ENCODE measurements around the gene LRP1B. TPM values are rescaled to one million over a fixed set of nuclear protein-coding genes. Genes with fewer than 3 reads are reported as not detected.

The LRP1B gene
- total RNA-seq, 6 experiments from 2014 or later: 0.06 to 1.7 (median 0.15) TPM; not detected in 1

DNA sequence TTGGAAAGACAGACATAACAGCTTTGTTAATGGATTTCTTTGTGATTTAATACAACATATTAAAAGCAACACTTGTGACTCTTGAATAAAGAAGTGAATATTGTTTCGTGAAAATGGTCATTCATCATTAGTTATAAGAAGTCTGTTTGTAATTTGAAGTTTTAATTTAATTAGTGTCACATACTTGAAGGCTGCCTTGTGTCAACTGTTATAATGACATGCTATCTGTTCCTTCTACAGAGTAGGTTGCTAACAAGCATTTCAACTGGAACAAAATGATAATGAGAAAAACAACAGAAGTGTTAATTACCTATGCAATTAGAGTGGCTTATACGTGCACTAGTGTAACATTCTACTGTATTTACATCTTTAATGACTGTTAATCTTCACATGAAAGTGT, 624.7 kb downstream of the LRP1B start:
- no peak for TF ChIP-seq POLR2A (IDR thresholded peaks at IDR 0.05)
- TF ChIP-seq, protein P1, sequence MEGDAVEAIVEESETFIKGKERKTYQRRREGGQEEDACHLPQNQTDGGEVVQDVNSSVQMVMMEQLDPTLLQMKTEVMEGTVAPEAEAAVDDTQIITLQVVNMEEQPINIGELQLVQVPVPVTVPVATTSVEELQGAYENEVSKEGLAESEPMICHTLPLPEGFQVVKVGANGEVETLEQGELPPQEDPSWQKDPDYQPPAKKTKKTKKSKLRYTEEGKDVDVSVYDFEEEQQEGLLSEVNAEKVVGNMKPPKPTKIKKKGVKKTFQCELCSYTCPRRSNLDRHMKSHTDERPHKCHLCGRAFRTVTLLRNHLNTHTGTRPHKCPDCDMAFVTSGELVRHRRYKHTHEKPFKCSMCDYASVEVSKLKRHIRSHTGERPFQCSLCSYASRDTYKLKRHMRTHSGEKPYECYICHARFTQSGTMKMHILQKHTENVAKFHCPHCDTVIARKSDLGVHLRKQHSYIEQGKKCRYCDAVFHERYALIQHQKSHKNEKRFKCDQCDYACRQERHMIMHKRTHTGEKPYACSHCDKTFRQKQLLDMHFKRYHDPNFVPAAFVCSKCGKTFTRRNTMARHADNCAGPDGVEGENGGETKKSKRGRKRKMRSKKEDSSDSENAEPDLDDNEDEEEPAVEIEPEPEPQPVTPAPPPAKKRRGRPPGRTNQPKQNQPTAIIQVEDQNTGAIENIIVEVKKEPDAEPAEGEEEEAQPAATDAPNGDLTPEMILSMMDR (IDR thresholded peaks at IDR 0.05): no peak
- H3K9me3 ChIP-seq: no peaks in the 10 kb centered on the region
- no peaks in the 10 kb centered on the region for H3K36me3 ChIP-seq
- H3K27me3 ChIP-seq: no peaks in the 10 kb centered on the region
- intact Hi-C loops (cut with DNase I): no loop called here
- no peak for DNase-seq
- H3K4me1 ChIP-seq: no peaks in the 10 kb centered on the region
- WGBS (ENCODE audit: insufficient coverage, low coverage, low lambda C conversion rate, missing lambda C conversion rate): 14% methylated on average over 2 of the region's 2 CpGs
- ATAC-seq: no peak
- no peak overlapping the region for H3K27ac ChIP-seq
- H3K4me3 ChIP-seq: no peak overlapping the region

DNA sequence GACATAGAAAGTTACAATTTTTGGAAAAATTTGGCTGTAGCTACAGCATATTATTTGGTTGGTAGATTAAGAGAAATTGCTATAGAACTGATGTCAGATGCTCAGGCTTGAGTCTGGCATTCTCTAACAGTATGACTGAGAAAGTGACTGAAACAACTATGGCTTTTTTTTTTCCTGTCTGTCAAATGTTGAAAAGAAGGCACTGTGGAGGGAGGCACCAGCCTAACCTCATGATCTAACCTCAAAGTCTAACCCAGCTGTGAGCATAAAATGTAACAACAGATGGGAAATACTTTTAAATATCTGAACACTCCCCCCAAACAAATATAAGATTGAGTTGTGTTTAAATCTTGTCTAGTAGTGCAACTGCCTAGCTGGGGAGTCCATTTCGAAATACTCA, 629.1 kb downstream of the LRP1B start:
- Histone ChIP-seq H3K36me3 (no peaks in the 10 kb centered on the region), H3K9me3 (no peaks in the 10 kb centered on the region), H3K27me3 (no peaks in the 10 kb centered on the region), H3K4me1 (no peaks in the 10 kb centered on the region), H3K27ac (no peak overlapping the region), H3K4me3 (no peak overlapping the region)
- DNase-seq: no peak
- ATAC-seq: no peak
- WGBS (ENCODE audit: insufficient coverage, low coverage, low lambda C conversion rate, missing lambda C conversion rate): 59% methylated on average over 1 of the region's 1 CpG
- TF ChIP-seq, protein P1 (IDR thresholded peaks at IDR 0.05): no peak
- no peak for TF ChIP-seq POLR2A (IDR thresholded peaks at IDR 0.05)
- intact Hi-C loops (cut with DNase I): no loop called here

DNA sequence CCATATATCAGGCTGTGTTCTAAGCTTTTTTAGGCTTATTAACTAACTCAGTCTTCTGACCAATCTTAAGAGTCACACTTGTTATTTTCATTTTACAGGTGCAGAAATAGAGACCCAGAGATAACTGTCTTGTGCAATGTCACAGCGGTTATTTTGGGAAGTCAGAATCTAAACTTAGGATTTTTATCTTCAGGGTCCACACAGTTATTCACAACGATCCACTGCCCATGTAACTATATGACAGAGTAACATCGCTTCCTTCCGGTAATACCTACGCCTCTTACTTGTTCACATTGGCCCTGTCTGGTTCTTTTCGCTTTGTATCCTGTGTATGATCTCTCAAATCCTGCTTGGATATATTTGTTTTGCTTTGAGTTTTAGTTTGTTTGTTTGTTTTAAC, 631.7 kb downstream of the LRP1B start:
- no peak for TF ChIP-seq POLR2A (IDR thresholded peaks at IDR 0.05)
- Histone ChIP-seq H3K36me3 (no peaks in the 10 kb centered on the region), H3K4me3 (no peak overlapping the region), H3K27me3 (no peaks in the 10 kb centered on the region), H3K4me1 (no peaks in the 10 kb centered on the region), H3K27ac (no peak overlapping the region), H3K9me3 (no peaks in the 10 kb centered on the region)
- ATAC-seq: no peak
- 52% methylated on average over 6 of the region's 6 CpGs for WGBS (ENCODE audit: insufficient coverage, low coverage, low lambda C conversion rate, missing lambda C conversion rate)
- DNase-seq: no peak
- intact Hi-C loops (cut with DNase I): no loop called here

DNA sequence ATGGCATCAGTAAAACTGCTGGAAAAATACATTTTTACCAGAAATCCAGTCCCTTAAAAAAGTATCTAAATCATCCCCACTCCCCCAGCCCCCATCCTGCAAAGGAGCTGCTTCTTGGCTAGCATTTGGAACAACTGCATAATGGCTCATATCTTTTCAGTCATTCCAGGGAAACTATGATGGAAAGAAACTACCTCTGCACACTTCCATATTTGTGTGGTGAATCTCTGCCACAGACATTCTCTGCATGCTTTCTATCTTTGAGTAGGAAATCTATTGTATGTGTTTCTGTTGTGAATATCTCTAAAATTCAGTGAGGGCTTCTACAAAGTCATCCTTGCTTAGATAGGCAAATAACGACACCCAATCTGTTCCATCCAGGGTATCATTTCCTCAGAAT, 632.3 kb downstream of the LRP1B start:
- Histone ChIP-seq H3K36me3 (no peaks in the 10 kb centered on the region), H3K4me3 (no peak overlapping the region), H3K27me3 (no peaks in the 10 kb centered on the region), H3K4me1 (no peaks in the 10 kb centered on the region), H3K9me3 (no peaks in the 10 kb centered on the region), H3K27ac (no peak overlapping the region)
- no peak for ATAC-seq
- 71% methylated on average over 1 of the region's 1 CpG for WGBS (ENCODE audit: insufficient coverage, low coverage, low lambda C conversion rate, missing lambda C conversion rate)
- no peak for DNase-seq
- TF ChIP-seq, protein P1 (IDR thresholded peaks at IDR 0.05): no peak
- TF ChIP-seq POLR2A (IDR thresholded peaks at IDR 0.05): no peak
- intact Hi-C loops (cut with DNase I): no loop called here

DNA sequence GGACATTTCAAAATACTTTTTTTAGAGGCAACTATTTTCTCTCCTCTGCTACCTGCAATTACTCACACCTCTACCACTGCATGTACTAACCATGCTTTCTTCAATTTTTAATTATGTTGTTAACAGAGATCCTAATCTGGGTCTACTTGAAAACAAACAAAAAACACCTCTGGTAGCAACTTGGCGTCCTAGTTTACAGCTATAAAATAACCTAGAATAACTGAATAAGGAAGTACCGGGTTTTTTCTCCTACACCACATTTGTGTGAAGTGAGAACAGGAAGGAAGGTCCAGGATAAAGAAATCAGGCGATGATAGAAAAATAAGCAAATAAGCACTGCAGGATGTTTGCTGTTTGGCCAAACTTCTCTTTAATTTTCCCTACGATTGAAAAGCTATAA, 633.5 kb downstream of the LRP1B start:
- H3K27ac ChIP-seq: no peak overlapping the region
- no peaks in the 10 kb centered on the region for H3K36me3 ChIP-seq
- ATAC-seq: no peak
- no peaks in the 10 kb centered on the region for H3K27me3 ChIP-seq
- intact Hi-C loops (cut with DNase I): no loop called here
- H3K9me3 ChIP-seq: no peaks in the 10 kb centered on the region
- no peaks in the 10 kb centered on the region for H3K4me1 ChIP-seq
- TF ChIP-seq, protein P1 (IDR thresholded peaks at IDR 0.05): no peak
- TF ChIP-seq POLR2A (IDR thresholded peaks at IDR 0.05): no peak
- H3K4me3 ChIP-seq: no peak overlapping the region
- DNase-seq: no peak
- WGBS (ENCODE audit: insufficient coverage, low coverage, low lambda C conversion rate, missing lambda C conversion rate): 32% methylated on average over 4 of the region's 4 CpGs

Measured in right lobe of liver (tissue), 6 donors.